A172 (cell line): ENCODE measurements around the gene ATXN7L1. TPM values are rescaled to one million over a fixed set of nuclear protein-coding genes. Genes with fewer than 3 reads are reported as not detected.

Experiments used
- DNase-seq: peaks from one replicate; pipeline ENCODE4 v3.0.0-alpha.2; 2015; ENCODE audit warnings: low spot score
- total RNA-seq: library from RNA; depleted of rRNA; stranded (reverse); fragments of >200 nt; shearing (Covaris generic); gene quantifications from 2 replicates; pipeline ENCODE4 v1.2.3, GENCODE V29; 2014

Gene ATXN7L1
- total RNA-seq, 1 experiment from 2014 or later, result 1.6 TPM

DNA sequence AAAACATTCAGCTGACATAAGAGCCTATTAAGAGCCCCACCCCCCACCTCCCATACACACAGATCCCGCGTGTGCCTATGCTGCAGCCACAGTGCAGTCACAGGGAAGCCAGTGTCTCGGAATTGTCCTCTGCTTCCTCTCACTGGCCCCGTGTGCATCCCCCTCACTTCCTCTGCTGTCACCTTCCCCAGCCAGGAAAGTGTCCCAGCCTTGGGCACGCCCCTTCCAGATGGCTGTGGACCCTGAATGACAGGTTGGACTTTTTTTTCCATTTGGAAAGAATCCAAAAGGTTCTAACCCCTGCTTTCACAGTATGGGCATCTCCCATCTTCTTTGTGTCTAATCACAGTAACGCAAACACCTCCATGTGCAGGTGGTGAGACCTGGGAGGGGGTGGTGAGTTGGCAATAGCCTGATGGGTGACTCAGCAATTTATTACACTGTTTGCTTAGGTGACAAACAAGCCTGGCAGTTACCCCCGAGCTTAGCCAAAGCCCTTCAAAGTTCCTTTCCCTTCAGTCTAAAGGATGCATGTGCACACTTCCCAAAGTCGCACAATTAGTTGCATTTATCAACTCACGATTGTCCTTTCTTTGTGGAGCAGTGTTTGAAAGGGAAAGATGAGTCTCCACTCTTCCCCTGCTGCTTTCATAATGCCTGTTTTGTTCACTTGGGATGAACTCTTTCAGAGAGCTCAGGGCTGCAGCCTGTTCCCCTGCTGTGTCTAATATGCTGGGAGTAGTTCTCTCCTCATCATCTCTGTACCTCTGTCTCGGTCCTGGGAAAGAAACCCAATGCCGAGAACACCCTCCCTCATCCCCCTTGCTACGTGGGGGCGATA is 227.6 kb downstream of the ATXN7L1 start:
- peak; percentile 68 for DNase-seq

DNA sequence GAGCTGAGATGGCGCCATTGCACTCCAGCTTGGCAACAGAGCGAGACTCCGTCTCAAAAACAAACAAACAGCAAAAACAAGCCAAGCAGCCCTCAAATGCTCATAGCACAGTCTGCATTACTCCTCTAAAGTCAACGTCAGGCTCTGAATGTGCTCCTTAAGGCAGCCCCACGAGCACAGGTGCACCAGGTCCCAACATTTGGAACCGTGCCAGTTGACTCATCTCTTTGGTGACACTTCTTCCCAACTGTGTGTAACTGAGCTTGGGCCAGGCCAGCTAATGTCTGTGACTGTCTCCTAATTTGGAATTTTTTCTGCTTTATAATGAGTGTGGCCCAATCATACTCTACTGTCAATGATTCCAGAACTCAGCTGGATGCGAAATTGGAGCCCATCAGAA is 228.8 kb downstream of the ATXN7L1 start:
- no peak for DNase-seq

GRCh38 chr7:105644937-105645336 is 231.5 kb downstream of the ATXN7L1 start:
- DNase-seq, result no peak

DNA sequence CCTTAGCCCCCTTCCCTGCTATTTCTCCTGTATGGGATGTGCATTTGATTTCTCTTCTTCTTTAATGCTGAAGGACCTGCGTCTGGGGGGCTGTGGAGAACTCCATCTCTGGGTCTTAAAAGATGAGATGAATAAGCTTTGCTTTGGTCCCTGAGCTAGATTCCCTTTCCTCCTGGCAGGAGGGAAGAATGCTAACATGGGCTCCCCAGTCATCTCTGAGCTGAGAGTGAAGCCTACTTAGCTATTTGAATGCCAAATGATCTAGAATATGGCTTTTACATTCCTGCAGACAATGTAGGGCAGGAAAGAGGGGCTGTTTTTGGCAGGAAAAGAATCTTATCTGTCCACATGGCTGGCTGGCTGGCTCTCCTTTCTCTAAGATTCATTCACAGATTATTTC is 232.5 kb downstream of the ATXN7L1 start:
- no peak for DNase-seq

DNA sequence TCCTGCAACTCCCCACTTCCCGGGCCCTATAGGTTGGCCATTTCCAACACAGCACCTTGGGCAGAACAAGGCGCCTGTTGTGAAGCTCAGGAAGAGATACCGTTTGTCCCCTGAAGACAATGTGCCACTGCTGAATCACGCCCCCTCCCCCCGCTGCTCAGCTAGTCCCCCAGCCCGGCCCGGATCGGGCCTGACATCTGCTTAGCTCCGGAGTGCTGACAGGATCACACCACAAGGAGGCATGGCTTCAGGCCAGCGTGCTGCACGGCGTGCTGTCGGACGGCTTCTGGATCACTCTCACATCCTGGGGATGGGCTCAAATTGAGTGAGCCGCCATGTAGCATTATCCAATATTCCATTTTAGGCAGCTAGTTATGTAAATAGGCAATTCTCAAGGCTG is 233.0 kb downstream of the ATXN7L1 start:
- no peak for DNase-seq

- no peak for DNase-seq
Measured at GRCh38 chr7:105642264-105642663, 234.1 kb downstream of the ATXN7L1 start.

- DNase-seq, result no peak
Measured at GRCh38 chr7:105640956-105641810, 235.2 kb downstream of the ATXN7L1 start.

DNA sequence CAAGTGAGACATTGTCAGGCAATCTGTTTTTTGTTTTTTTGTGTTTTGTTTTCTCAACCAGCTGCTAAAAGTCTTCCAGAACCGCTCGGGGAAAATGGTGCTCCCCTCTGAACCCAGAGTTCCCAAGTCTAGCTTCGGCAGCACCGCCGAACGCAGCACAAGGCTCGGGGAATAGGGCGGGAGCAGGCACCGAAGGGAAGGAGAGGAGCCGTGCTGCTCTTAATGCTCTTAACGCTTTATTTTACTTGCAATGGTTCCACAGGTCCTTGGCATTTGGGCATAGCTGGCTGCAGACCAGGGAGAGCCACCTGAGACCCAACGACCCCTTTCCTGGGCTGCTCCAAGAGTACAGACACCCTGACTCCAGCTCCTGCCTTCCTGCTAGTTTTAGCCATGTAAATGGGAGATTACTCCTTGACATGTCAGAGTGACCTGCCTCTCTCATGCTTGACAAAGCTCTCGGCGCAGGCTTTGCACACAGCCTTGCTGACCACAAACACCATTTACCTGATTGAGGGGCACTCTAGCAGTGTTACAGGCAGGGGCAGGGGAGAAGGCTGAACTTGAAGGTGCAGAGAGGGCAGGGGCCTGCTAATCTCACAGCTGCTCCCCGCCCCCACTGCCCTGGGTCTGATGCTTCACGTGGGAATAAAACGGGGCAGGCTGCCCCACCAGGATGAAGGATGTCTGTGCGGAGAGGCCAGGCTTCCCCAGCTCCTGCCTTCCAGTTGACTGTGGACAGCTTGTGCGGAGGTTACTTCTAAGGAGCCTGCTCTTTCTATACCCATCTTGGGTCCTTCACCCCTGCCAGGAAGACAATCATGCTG is 236.5 kb downstream of the ATXN7L1 start:
- no peak for DNase-seq

DNA sequence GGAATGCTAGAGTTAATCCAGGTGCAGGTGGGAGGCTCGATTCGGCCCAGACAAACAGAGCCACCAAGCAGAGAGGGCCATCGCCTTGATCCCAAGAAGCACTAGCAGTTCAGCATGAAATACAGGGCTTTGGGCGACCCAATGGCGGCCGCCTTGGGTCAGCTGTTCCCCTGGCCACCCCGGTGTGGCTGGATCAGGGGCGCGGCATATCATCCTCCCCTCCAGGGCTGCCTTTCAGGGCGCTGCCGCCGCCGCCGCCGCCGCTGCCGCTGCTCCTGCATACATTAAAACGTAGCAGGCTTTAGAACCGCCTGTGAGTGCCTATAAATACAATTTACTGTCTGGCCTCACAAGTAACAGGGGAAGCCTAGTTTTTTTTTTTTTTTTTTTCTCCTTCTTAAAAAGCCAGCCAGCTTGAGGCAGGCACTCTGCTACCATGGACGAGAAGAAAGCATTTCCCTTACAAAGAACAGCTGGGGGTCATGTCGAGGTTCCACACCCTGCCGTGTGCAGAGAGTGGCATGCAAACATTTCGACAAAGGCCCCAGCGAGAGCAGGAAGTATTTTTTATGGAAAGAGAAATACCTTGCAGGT is 237.4 kb downstream of the ATXN7L1 start:
- DNase-seq, result no peak

DNA sequence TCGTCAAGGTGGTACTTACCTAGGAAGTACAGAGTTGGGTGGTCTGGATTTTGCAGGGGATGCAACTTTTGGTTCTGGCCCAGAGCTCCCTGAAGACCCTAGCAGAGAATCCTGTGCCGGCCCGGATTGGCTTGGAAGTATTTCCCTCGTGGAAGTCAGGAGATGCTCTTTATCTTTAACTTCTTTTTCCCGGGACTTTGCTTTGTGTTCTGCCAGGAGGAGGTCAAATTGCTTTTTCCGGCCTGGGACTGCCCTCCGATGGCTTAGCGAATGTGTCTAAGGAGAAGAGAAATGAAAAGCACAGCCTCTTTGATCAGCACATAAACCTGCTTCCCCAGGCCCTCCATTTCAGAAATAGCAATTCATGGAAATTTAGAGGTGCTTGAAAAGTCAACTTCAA is 238.1 kb downstream of the ATXN7L1 start:
- DNase-seq, result no peak

- DNase-seq, result no peak
Measured at GRCh38 chr7:105637755-105638154, 238.6 kb downstream of the ATXN7L1 start.

DNA sequence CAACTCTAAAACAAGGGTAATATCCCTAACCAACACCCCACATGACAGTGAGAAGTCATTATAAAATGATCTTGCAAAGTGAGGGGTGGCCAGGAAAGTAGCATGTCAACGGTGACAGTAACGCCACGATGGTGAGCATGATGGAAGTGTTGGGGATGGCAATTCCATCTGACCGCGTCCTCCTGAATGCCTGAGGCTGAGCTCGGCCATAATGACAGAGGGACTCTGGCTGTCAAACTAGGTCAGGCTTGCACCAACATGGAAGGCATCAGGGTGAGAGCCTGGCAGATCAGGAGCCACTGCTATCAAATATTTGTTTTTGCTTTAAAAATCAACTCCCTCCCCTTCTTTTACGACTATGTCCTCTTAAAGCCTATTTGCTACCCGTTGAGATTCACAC is 239.4 kb downstream of the ATXN7L1 start:
- no peak for DNase-seq

GRCh38 chr7:105635197-105635596 is 241.2 kb downstream of the ATXN7L1 start:
- DNase-seq, result no peak

DNA sequence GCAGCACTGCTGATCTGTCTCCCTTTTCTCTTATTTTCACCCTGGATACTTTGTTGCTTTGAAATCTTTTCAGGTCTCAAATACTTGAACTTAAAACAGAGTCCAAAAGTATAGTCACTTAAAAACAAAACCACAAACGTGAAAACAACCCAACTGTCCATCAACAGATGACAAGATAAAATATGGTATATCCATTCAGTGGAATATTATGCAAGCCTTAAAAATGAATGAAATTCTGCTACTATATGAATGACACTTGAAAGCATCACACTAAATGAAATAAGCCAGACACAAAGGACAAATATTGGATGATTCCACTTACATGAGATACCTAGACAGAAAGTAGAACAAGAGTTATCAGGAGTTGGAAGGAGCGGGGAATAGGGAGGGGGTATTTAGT is 250.4 kb downstream of the ATXN7L1 start:
- no peak for DNase-seq

- DNase-seq, result no peak
Measured at GRCh38 chr7:105623906-105624305, 252.5 kb downstream of the ATXN7L1 start.

GRCh38 chr7:105623378-105623777 is 253.0 kb downstream of the ATXN7L1 start:
- no peak for DNase-seq

DNA sequence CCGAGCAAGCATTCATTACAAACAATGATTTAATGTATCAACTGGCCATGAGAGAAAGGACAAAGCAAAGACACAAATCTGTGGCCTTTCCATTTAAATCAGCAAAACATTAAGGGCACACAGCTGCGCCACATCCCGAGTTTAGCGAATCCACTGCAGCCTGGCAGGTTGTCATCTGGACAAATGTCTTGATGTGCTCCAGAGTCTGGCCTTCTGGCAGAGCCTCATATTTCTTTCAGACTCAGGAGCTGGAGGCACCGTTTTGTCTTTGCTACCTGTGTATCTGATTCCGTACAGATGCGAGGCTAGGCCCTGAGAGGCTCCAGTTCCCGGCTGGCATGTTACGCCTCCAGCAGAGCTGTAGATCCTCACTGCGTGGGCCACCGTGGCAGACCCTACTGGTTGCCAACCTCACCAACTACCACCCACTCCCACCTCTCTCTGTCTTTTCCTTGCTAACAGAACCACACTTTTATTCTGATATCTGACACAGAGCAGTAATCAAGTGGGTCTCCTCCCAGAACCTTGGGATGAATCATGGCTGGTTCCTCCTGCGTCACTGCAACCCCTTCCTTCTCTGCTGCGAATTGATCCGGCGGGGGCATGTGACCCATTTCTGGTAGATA is 254.2 kb downstream of the ATXN7L1 start:
- no peak for DNase-seq

GRCh38 chr7:105621617-105622016 is 254.8 kb downstream of the ATXN7L1 start:
- DNase-seq, result no peak

DNA sequence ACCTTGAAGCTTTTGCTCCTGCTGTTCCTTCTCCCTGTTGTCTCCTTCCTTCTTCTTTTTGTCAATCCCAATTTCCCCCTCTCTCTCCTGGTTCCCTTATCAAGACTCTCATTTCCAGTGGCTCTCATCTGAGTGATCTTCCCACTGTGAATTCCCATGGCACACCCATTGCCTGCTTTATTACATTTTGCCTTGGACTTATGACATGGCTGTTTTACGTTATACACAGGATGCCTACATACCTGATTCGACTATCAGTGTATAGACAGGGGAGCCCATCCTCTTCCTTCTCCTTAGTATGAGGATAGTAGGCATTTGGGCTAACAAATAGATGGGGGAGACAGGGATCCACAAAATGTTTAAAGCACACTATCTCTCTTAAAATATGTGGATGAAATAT is 255.2 kb downstream of the ATXN7L1 start:
- DNase-seq, result no peak

DNA sequence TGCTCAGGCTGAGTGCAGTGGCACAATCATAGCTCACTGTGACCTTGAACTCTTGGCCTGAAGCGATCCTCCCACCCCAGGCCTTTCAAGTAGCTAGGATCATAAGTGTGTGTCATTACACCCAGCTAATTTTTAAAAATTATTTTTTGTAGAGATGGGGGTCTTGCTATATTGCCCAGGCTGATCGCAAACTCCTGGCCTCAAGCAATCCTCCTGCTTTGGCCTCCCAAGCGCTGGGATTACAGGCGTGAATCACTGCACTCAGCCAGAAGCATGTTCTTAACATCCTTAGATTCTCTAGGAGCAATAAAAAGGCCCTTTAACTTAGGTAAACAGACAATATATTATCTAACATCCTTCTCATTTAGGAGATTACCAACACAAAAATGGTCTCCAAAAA is 256.8 kb downstream of the ATXN7L1 start:
- no peak for DNase-seq

GRCh38 chr7:105618016-105618296 is 258.4 kb downstream of the ATXN7L1 start:
- DNase-seq, result no peak
